Esophagus muscularis mucosa (tissue), 4 donors: ENCODE measurements around the gene HEATR1. TPM values are rescaled to one million over a fixed set of nuclear protein-coding genes. Genes with fewer than 3 reads are reported as not detected.

Experiments used
- DNase-seq: peaks from one replicate; pipeline ENCODE4 v3.0.0-alpha.2; 2017; ENCODE audit errors: extremely low spot score
- H3K27ac ChIP-seq, 4 donors: fragments of 200-600 bp; sonication (generic); replicated peaks in 1 of 4; 1 replicate in 3 of 4; 2 replicates in 1 of 4; pipeline ENCODE4 v1.5.1; 2016 to 2019; ENCODE audit warnings: mild to moderate bottlenecking in 1 of 4
- H3K27me3 ChIP-seq, 4 donors: fragments of 200-600 bp; sonication (generic); one replicate each; pipeline versions ENCODE4 v1.5.1 to v1.6.0; 2016 to 2019
- H3K36me3 ChIP-seq, 4 donors: fragments of 200-600 bp; sonication (generic); one replicate each; pipeline ENCODE4 v1.5.1; 2016 to 2019
- H3K4me1 ChIP-seq, 4 donors: fragments of 200-600 bp; sonication (generic); one replicate each; pipeline ENCODE4 v1.5.1; 2016 to 2019
- H3K4me3 ChIP-seq, 4 donors: fragments of 200-600 bp; sonication (generic); 1 replicate in 2 of 4; 2 replicates in 2 of 4; pipeline ENCODE4 v1.5.1; 2016 to 2019; ENCODE audit warnings: mild to moderate bottlenecking in 4 of 4, moderate library complexity in 1 of 4
- H3K9me3 ChIP-seq, 4 donors: fragments of 200-600 bp; sonication (generic); 1 replicate in 3 of 4; 2 replicates in 1 of 4; pipeline ENCODE4 v1.5.1; 2016 to 2019
- EP300 ChIP-seq: sonication (generic); formaldehyde crosslinking; IDR thresholded peaks from one replicate; pipeline ENCODE4 v1.6.1; 2017; ENCODE audit warnings: antibody characterized with exemption
- POLR2A ChIP-seq: fragments of 450-650 bp; IDR thresholded peaks from one replicate; pipeline ENCODE4 v1.6.1; 2017; ENCODE audit warnings: antibody characterized with exemption, moderate library complexity, mild to moderate bottlenecking, low read depth
- POLR2AphosphoS5 ChIP-seq, 2 donors: sonication (generic); formaldehyde crosslinking; IDR thresholded peaks; one replicate each; pipeline ENCODE4 v1.6.1; 2017; ENCODE audit warnings: antibody characterized with exemption in 2 of 2
- WGBS: methylation state at CpG from one replicate; pipeline ENCODE4 v1.1.5; 2018; 5-methylcytosine and 5-hydroxymethylcytosine counted together
- intact Hi-C: fragments of 100-400 bp; cut with DNase I; formaldehyde crosslinking; loops from one replicate; pipeline ENCODE4 v1.15.1; 2023
- total RNA-seq, 4 donors: library from RNA; depleted of rRNA; stranded (reverse); fragments of >200 nt; gene quantifications; one replicate each; pipeline versions ENCODE4 v1.1.0 to v1.2.1, GENCODE V29; 2016
- TF ChIP-seq, protein P1 (sequence below), 3 experiments: fragments of 200-600 bp in 2 of 3; fragments of 450-650 bp in 1 of 3; sonication (generic) in 2 of 3; IDR thresholded peaks; one replicate each; pipeline ENCODE4 v1.5.1; 2017 to 2019; ENCODE audit warnings: antibody characterized with exemption in 3 of 3, mild to moderate bottlenecking in 2 of 3, moderate library complexity in 1 of 3

Gene HEATR1
- total RNA-seq, 4 donors from 2014 or later: 15.2 to 17.2 (median 16.3) TPM

DNA sequence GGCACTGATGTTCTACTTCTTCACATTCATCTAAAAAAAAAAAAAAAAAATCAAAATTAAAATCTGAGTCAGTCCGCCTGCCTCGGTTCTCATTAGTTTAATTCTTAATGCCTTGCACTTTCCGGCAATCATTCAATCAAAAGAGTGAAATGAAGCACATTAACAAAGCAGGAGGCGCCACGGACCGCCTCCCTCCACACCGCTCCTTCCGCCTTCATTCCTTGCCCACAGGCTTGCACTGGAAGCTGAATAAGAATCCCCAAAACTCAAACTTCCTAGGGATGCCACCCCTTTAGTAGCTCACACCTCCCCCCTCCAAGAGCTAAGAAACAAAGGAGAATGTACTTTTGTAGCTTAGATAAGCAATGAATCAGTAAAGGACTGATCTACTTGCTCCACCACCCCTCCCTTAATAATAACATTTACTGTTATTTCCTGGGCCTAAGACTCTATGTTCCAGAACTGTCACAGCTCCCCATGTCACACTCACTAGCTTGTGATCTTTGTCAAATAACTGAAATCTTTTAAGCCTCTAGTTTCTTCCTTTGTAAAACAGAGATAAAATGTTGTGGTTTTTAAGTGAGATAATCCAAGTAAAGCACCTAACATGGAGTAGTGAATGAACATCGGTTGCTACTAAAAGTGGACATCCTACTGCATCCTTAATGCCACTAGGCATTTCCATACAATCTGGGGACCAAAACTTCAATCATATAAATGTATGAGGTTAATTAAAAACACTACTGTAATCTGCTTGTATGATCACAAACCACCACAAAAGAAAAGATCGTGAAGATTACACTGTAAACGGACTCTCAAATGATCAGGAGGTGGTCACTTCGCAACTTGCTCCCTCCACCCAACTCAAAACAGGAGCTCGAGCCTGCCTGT is 53.1 kb downstream of the HEATR1 start:
- H3K4me3 ChIP-seq: no peak overlapping the region
- intact Hi-C loops: loop anchor here (5.0 kb wide), 1 partner anchor 36 kb away; no protein-coding TSS in a partner anchor
- TF ChIP-seq, protein P1, sequence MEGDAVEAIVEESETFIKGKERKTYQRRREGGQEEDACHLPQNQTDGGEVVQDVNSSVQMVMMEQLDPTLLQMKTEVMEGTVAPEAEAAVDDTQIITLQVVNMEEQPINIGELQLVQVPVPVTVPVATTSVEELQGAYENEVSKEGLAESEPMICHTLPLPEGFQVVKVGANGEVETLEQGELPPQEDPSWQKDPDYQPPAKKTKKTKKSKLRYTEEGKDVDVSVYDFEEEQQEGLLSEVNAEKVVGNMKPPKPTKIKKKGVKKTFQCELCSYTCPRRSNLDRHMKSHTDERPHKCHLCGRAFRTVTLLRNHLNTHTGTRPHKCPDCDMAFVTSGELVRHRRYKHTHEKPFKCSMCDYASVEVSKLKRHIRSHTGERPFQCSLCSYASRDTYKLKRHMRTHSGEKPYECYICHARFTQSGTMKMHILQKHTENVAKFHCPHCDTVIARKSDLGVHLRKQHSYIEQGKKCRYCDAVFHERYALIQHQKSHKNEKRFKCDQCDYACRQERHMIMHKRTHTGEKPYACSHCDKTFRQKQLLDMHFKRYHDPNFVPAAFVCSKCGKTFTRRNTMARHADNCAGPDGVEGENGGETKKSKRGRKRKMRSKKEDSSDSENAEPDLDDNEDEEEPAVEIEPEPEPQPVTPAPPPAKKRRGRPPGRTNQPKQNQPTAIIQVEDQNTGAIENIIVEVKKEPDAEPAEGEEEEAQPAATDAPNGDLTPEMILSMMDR (IDR thresholded peaks at IDR 0.05): no peak
- no peak for TF ChIP-seq POLR2A
- TF ChIP-seq EP300: no peak
- no peak for TF ChIP-seq POLR2AphosphoS5 (IDR thresholded peaks at IDR 0.05)
- WGBS: 82% methylated on average over 13 of the region's 13 CpGs
- peaks cover 74 to 100% (median 94%) of the 10 kb centered on the region in 4 donors for H3K36me3 ChIP-seq
- no peak overlapping the region for H3K27ac ChIP-seq
- no peaks in the 10 kb centered on the region for H3K9me3 ChIP-seq
- no peaks in the 10 kb centered on the region for H3K27me3 ChIP-seq
- no peaks in the 10 kb centered on the region for H3K4me1 ChIP-seq
- DNase-seq: no peak

DNA sequence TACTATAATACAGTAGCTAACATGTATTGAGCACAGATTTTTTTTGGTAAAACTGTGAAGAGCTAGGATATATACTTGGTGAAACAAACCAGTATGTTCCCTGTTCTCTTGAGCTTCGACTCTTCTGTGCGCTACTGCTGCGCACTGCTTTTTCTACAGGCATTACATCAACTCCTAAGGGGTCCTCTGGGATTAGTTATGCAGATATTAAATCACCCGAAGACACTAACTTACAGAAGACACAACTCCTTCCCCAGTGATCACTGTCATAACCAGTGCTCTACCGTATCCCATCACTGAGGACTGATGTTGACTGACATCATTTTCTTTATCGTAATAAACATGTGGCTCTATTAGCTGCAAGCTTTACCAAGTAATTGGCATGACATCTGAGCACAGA is 55.9 kb downstream of the HEATR1 start:
- intact Hi-C loops: no loop called here
- TF ChIP-seq POLR2A (no peak), EP300 (no peak)
- peaks cover 55 to 100% (median 93%) of the 10 kb centered on the region in 4 donors for H3K36me3 ChIP-seq
- no peak overlapping the region for H3K27ac ChIP-seq
- H3K4me3 ChIP-seq: no peak overlapping the region
- no peak for DNase-seq
- WGBS: 92% methylated on average over 6 of the region's 6 CpGs
- no peaks in the 10 kb centered on the region for H3K4me1 ChIP-seq
- no peaks in the 10 kb centered on the region for H3K9me3 ChIP-seq
- no peaks in the 10 kb centered on the region for H3K27me3 ChIP-seq

DNA sequence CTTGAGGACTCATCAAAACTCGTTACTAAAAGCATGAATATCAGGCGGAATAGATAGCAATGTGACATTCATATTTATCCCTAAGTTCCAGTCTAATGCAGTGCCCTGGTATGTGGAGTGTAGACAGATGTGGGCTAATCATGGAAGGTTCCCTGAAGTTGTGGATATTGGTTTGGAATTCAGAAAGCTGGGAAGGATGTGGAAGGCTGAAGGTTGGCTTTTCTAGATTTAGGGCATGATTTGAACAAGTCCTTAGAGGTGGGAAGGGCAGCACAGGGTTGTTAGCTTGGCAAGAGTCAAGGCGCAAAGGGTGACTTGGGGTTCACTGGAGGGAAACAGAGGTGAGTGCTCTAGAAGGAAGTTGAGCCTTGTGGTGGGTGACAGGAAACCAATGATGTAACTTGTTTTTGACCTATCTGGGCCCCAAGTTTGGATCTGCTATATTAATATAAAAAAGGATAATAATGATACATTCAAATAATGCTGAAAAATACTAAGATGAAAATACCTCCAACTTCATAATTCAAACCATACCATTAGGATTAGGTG is 58.6 kb downstream of the HEATR1 start:
- WGBS: 70% methylated on average over 3 of the region's 3 CpGs
- DNase-seq: no peak
- Histone ChIP-seq H3K27ac (no peak overlapping the region), H3K4me1 (no peaks in the 10 kb centered on the region), H3K9me3 (no peaks in the 10 kb centered on the region), H3K36me3 (peaks cover 49 to 100% (median 88%) of the 10 kb centered on the region in 4 donors), H3K27me3 (no peaks in the 10 kb centered on the region), H3K4me3 (no peak overlapping the region)
- TF ChIP-seq POLR2AphosphoS5 (IDR thresholded peaks at IDR 0.05): no peak
- TF ChIP-seq, protein P1 (IDR thresholded peaks at IDR 0.05): no peak
- no peak for TF ChIP-seq POLR2A
- no peak for TF ChIP-seq EP300
- intact Hi-C loops: no loop called here

DNA sequence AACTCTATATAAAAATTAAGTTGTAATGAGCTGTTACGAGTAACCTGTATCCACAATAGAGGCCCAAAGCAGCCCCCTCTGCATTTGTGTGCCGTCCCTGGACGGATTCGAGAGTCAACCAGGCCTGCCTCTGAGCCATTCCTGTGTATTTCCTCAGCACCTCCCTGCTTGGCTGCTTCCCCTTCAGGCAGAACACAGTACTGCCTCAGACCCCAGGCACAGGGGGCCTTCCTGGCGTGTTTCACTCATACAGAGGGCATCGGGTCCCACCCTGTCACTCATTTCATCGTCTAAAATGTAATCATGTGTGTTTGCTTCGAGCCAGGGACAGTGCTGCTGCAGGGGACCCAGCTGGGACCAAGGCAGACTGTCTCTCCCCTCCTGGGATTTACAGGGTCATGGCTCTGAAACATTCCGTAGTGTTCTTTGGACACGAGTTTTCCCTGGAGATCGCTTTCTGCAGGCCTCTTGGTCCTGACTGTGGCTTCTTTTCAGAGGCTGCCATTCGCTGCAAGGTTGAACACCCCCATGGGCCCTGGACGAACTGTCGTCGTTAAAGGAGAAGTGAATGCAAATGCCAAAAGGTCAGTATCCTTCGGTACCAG is 61.1 kb downstream of the HEATR1 start:
- peaks cover 27 to 100% (median 88%) of the 10 kb centered on the region in 4 donors for H3K36me3 ChIP-seq
- 71% methylated on average over 16 of the region's 16 CpGs for WGBS

More for the DNA sequence above, 61.1 kb downstream of the HEATR1 start:
- Histone ChIP-seq H3K9me3 (no peaks in the 10 kb centered on the region), H3K4me1 (no peaks in the 10 kb centered on the region), H3K4me3 (no peak overlapping the region), H3K27me3 (no peaks in the 10 kb centered on the region), H3K27ac (no peak overlapping the region)
- no peak for DNase-seq
- intact Hi-C loops: no loop called here
- TF ChIP-seq EP300 (no peak), POLR2AphosphoS5 (IDR thresholded peaks at IDR 0.05) (no peak), POLR2A (no peak)
- TF ChIP-seq, protein P1 (IDR thresholded peaks at IDR 0.05): no peak
